ENCODE measurements around the gene RDH11.
"Not testable (repeated sequence)": the region's sequence is repeated elsewhere in the genome, so short reads cannot be mapped to it uniquely, and the experiment has no call there.

The RDH11 gene, protein sequence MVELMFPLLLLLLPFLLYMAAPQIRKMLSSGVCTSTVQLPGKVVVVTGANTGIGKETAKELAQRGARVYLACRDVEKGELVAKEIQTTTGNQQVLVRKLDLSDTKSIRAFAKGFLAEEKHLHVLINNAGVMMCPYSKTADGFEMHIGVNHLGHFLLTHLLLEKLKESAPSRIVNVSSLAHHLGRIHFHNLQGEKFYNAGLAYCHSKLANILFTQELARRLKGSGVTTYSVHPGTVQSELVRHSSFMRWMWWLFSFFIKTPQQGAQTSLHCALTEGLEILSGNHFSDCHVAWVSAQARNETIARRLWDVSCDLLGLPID

DNA sequence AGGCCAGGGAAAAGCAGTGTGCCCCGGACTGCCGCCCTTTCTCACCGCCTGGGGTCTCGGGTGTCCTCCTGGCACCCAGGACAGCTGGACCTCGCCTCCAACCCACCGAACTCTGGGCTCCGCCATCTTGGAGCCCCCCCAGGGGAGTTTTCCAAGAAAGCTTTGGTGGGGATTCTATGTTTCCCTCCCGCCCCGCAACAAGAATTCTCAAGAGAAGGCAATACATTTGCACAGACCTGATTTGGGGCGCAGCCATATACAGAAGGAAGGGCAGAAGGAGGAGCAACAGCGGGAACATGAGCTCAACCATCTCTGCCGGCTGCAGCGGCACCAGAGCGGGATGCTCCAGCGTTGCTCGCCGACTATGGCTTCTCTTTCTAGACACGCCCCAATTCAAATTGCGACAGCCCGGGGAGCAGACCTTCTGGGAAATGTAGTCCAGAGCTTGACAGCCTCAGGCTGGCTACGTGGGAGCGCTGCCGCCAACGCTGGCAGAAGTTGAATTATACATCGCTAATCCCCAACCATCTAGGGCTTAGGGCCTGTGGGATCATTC lies at the start of gene RDH11:
TSS of gene RDH11 (minus strand) at position 371 of the 556 bp plus-strand sequence. CDS start at position 310, 61 bp downstream.
- DNase-seq = peak; percentile 84

- no peak for DNase-seq
Measured at GRCh38 chr14:67744046-67744445, 48.5 kb upstream of the RDH11 start.

DNA sequence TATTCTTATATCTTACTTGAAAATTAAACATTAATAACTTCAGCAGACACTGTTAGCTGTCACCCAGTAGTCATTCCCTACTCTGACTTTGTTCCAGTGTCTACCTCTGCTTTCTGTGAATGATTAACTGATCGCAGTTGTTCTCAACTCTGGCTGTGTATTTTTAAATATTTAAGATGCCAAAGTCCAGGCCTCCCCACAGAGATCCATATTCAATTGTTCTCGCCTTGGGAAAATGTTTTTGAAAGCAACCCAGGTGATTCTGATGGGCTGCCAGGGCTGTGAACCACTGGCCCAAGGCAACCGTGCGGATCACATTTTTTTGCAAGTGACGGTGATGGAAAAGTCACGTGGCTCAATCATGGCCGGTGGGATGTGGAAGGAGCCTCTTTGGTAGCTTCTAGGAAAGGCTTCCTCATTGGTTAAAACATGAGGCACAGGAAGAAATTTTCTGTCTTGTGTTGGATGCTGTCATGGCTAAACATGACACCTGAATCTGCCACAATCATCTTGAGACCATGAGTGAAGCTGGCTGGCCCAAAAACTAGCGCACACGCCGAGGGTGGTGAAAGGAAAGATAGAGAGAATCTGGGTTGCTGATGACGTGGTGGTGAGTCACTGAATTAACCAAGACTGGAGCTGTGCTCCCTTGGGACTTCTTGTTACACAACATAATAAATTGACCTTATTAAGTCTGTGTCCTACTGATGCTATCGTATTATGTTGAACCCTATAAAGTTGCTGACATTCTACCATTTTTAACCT lies 43.4 kb upstream of the RDH11 start:
- no peak for DNase-seq

DNA sequence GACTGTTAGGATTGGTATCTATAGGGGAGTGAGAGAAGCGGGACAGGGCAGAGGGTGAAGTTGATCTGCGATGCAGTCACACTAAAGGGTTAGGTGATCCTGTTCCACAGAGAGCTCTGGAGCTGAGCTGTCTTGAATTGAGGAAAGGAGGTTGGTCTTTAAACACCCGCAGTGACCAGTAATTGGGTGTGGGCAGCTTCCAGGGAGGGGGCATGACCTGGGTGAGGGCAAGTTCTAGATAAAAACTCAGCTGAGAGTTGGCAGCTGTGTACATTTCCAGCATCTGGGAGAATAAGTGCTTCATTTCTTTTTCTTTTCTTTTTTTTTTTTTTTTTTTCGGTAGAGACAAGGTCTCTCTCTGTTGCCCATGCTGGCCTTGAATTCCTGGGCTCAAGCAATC lies 41.2 kb upstream of the RDH11 start:
- no peak for DNase-seq

DNA sequence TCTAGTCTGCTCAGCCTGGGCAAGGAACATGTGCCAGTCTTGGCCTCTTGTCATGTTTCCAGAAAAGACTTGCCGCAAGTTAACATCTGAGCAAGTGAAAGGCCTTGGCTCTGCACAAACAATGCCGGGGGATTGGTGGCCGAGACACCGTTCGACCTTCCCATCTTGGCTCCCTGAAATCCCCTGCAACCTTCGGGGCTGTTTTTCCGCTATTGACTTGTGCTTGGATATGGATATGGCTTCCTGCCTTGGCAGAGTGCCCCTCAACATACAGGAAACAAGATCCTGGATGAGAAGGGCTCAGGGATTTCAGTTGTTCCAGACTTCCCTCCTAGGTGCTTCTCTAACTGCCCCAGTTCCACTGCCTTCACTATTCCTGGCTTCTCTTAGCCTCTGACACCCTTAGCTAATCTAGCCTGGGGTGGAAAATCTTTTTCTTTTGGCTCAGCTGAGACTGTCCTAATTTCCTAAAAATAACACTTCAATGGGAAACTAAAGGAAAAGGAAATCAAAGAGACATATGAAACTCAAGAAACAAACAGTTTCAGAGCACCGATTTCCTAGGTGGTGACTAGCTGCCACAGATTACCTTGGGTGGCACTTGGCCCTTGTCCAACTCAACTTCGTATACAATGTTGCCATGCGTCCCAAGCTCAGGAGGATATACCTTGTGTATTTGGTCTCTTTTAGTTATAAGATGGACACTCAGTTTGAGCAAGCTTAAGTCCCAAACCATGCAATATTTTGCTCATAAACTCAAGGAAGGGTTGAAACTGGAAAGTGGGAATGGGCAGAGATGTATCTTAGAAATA lies 40.0 kb upstream of the RDH11 start:
- no peak for DNase-seq

DNA sequence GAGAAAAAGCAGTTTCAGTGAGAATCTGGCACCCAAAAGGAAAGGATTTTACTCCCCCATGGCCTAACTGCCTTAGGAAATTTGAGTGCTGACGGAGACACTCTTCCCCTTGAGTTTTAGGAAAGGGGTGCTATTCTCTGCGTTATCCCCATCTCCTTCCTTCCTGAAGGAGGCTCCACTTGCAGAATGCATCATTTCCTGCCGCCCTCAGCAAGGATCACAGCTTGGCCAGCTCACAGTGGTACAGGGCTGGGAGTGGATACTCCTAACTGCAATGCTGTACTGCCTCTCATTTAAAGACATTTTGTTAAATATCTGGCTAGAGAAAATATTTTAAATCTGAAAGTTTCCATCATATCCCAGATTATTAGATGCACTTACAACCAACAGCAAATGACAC lies 39.1 kb upstream of the RDH11 start:
- no peak for DNase-seq

DNA sequence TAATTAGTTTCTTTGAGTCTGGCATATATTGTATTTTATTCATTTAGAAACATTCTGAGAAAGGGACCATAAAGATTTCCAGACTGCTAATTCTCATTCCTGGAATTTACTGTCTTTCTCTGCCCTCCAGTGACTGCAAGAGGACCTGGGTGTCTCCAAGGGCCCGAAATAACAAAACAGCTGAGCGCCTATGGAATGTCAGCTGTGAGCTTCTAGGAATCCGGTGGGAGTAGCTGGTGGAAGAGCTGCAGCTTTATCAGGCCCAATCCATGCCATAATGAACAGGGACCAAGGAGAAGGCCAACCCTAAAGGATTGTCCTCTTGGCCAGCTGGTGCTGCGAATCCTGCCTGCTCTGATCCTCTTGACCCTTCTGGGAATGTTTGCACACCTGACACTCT lies 38.1 kb upstream of the RDH11 start:
- no peak for DNase-seq

GRCh38 chr14:67729072-67729885 lies 33.7 kb upstream of the RDH11 start:
- DNase-seq = no peak

- no peak for DNase-seq
Measured at GRCh38 chr14:67728258-67728657, 32.7 kb upstream of the RDH11 start.

DNA sequence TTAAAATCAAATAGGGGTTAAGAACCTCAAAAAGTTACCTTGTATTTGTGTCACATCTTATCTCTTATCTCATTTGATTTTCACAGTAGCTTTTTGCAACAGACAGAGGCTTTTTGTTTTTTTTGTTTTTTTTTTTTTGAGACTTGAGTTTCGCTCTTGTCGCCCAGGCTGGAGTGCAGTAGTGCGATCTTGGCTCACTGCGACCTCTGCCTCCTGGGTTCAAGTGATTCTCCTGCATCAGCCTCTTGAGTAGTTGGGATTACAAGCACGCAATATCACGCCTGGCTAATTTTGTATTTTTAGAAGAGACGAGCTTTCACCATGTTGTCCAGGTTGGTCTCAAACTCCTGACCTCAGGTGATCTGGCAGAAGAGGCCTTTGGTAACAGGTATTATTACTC lies 31.8 kb upstream of the RDH11 start:
- no peak for DNase-seq

DNA sequence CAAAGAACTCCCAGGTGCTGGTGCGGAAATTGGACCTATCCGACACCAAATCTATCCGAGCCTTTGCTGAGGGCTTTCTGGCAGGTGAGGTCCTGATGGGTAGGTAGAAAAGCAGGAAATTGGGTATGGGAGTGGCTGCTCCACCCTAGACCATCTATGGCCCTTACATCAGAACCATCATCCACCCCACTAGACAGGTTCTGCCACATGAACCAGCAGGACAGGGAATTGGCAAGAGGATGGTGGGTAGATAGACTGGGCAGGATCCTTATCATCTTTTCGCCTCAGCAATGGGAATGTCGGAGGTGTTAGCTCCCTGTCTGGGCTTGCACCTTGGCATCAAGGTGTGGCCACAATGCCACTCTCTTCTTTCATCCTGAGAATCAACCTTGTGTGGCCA lies 29.6 kb upstream of the RDH11 start:
- DNase-seq = no peak

- no peak for DNase-seq
Measured at GRCh38 chr14:67722293-67722692, 26.7 kb upstream of the RDH11 start.

DNA sequence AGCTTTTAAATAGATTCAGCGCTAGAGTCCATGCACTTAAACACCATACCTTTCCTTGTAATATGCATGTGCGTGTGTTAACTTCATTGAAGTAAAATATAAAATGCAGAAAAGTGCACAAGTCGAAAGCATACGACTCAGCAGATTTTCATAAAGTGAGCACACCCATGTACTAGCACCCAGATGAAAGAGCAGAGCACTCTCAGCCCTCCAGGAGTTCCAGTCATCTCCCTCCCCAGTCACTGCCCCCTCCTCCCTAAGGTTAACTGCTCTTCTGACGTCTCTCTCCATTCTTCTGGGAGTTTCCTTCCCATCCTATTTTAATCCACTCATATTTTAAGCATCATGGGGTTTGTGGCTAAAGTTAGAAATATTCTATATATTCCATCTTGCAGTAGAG lies 26.3 kb upstream of the RDH11 start:
- DNase-seq = no peak

- no peak for DNase-seq
Measured at GRCh38 chr14:67719866-67720265, 24.3 kb upstream of the RDH11 start.

DNA sequence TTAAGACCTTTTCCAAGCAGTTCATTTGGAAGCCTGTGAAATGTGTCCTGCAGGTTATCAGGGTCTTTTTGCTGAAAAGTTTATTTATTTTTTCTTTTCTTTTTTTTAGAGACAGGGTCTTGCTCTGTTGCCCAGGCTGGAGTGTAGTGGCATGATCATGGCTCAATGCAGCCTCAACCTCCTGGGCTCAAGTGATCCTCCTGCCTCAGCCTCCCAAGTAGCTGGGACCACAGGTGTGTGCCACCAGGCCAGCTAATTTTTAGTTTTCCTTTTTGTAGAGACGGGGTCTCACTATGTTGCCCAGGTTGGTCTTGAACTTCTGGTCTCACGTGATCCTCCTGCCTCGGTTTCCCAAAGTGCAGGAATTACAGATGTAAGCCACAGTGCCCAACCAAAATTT lies 23.8 kb upstream of the RDH11 start:
- DNase-seq = not testable (repeated sequence)

DNA sequence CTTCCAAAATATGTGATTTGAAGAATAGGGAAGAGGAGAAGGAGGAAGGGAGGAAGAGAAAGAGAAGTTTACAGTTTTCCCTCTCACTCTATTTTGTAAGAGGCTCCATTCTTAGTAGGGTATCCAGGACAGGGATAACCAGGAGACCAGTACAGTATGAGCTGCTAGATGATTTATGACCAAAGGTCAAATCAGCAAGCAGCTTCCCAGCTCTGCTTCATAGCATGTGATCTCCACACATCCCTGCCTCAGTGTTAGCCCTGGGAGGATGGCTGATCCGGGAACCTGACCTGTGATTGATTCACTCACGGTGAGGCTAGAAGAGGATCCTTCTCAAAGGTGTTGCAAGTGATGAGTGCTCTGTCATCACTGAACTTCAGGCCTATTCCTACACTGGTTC lies 22.7 kb upstream of the RDH11 start:
- DNase-seq = no peak

- no peak for DNase-seq
Measured at GRCh38 chr14:67717048-67717447, 21.5 kb upstream of the RDH11 start.

- no peak for DNase-seq
Measured at GRCh38 chr14:67710209-67710608, 14.6 kb upstream of the RDH11 start.

DNA sequence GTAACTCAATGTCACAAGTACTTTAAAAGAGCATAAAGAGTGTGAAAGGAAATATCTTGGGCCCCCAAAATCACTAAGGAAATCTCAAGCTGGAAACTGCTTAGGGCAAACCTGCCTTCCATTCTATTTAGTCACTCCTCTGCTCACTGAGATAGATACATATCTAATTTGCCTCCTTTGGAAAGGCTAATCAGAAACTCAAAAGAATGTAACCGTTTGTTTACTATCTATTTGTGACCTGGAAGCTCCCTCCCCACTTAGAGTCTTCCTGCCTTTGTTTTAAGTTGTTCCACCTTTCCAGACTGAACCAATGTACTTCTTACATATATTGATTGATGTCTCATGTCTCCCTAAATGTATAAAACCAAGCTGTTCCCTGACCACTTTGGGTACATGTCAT lies 14.2 kb upstream of the RDH11 start:
- DNase-seq = not testable (repeated sequence)

DNA sequence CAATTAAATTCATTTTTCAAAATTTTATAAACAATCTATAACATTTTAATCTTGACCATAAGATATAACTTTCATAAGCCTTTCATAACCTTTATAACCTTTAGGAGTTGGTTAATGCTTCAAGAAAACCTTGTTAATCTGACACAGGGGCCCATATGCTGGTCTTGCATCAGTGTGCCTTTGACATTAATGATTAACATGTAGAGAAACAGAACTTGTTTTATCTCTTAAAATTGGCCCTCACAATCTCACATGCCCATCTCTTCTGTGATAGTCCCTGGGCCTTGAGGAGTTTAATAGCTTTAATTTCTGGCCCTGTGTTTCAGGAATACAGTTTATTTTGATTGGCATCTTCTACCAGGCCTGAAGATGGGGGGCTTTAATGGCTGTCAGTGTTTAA lies 13.8 kb upstream of the RDH11 start:
- not testable (repeated sequence) for DNase-seq

- DNase-seq = no peak
Measured at GRCh38 chr14:67705211-67705610, 9.6 kb upstream of the RDH11 start.

- peak; percentile 25 for DNase-seq
Measured at GRCh38 chr14:67704484-67705089, 9.0 kb upstream of the RDH11 start.

Measured in CD4-positive, alpha-beta T cell treated with Interferon gamma for 1 hour (primary cell).